WERI-Rb-1 (cell line): Measurements from ENCODE around the gene UNC119.

ENCODE experiments used
- DNase-seq: peaks from one replicate; pipeline ENCODE4 v3.0.0-alpha.2; 2020
- H3K27ac ChIP-seq: fragments of 250-450 bp; sonication (Bioruptor Pico); 2 replicates; pipeline ENCODE4 v1.5.1; 2020; ENCODE audit warnings: mild to moderate bottlenecking, moderate library complexity
- H3K27me3 ChIP-seq: fragments of 250-450 bp; sonication (Bioruptor Pico); 2 replicates; pipeline ENCODE4 v1.5.1; 2021; ENCODE audit warnings: mild to moderate bottlenecking, low read depth, moderate library complexity; ENCODE audit not compliant: insufficient read depth, severe bottlenecking
- H3K36me3 ChIP-seq: fragments of 250-450 bp; sonication (Bioruptor Pico); 2 replicates; pipeline ENCODE4 v1.5.1; 2020; ENCODE audit warnings: mild to moderate bottlenecking, moderate library complexity
- H3K4me3 ChIP-seq: 2 replicates; pipeline ENCODE4 v1.5.1; 2011; ENCODE audit warnings: low read depth, mild to moderate bottlenecking, control low read depth, low read length
- H3K9me3 ChIP-seq: fragments of 250-450 bp; sonication (Bioruptor Pico); 2 replicates; pipeline ENCODE4 v1.5.1; 2021; ENCODE audit warnings: mild to moderate bottlenecking, moderate library complexity; ENCODE audit not compliant: severe bottlenecking
- CTCF ChIP-seq: IDR thresholded peaks from 2 replicates; pipeline ENCODE4 v1.5.1; 2011; ENCODE audit warnings: low read depth, mild to moderate bottlenecking, control low read depth, inconsistent platforms, low read length

The UNC119 gene

GRCh38 chr17:28529013-28529400 is 23.4 kb downstream of the UNC119 start:
- no peaks in the 10 kb centered on the region for H3K9me3 ChIP-seq
- no peak for TF ChIP-seq CTCF
- H3K36me3 ChIP-seq = no peaks in the 10 kb centered on the region
- 0 out of 2 replicates have a peak overlapping the region, but pooled peaks have one; percentile 28 for H3K27ac ChIP-seq
- H3K4me3 ChIP-seq = no peak overlapping the region
- no peaks in the 10 kb centered on the region for H3K27me3 ChIP-seq
- no peak for DNase-seq

GRCh38 chr17:28528327-28529012 is 24.0 kb downstream of the UNC119 start:
- no peaks in the 10 kb centered on the region for H3K36me3 ChIP-seq
- no peak overlapping the region for H3K27ac ChIP-seq
- DNase-seq = no peak
- H3K9me3 ChIP-seq = no peaks in the 10 kb centered on the region
- H3K4me3 ChIP-seq = no peak overlapping the region
- H3K27me3 ChIP-seq = no peaks in the 10 kb centered on the region
- TF ChIP-seq CTCF = no peak

GRCh38 chr17:28527859-28528258 is 24.6 kb downstream of the UNC119 start:
- H3K9me3 ChIP-seq = no peaks in the 10 kb centered on the region
- no peak overlapping the region for H3K27ac ChIP-seq

GRCh38 chr17:28527181-28527681 is 25.2 kb downstream of the UNC119 start:
- H3K27me3 ChIP-seq = no peaks in the 10 kb centered on the region
- no peak for DNase-seq
- no peaks in the 10 kb centered on the region for H3K36me3 ChIP-seq
- no peak for TF ChIP-seq CTCF
- H3K27ac ChIP-seq = no peak overlapping the region
- no peaks in the 10 kb centered on the region for H3K9me3 ChIP-seq
- H3K4me3 ChIP-seq = no peak overlapping the region

More at GRCh38 chr17:28527859-28528258, 24.6 kb downstream of the UNC119 start:
- Histone ChIP-seq H3K27me3 (no peaks in the 10 kb centered on the region), H3K4me3 (no peak overlapping the region), H3K36me3 (no peaks in the 10 kb centered on the region)
- DNase-seq = no peak
- TF ChIP-seq CTCF = no peak

- peak; percentile 33 for DNase-seq
- Histone ChIP-seq H3K36me3 (no peaks in the 10 kb centered on the region), H3K27me3 (no peaks in the 10 kb centered on the region), H3K4me3 (no peak overlapping the region), H3K27ac (no peak overlapping the region), H3K9me3 (no peaks in the 10 kb centered on the region)
- no peak for TF ChIP-seq CTCF
Measured at GRCh38 chr17:28526381-28526780, 26.0 kb downstream of the UNC119 start.
